Loucy (cell line): ENCODE results near the gene DNTTIP2.
"Not testable (repeated sequence)": the region's sequence is repeated elsewhere in the genome, so short reads cannot be mapped to it uniquely, and the experiment has no call there.

Experiments
- H2AFZ ChIP-seq: fragments of 200-600 bp; sonication (generic); 2 replicates; pipeline ENCODE4 v1.6.0; 2016; ENCODE audit warnings: antibody characterized with exemption, mild to moderate bottlenecking, low read length, moderate library complexity
- H3F3A ChIP-seq: fragments of 200-600 bp; 2 replicates; pipeline ENCODE4 v1.6.0; 2016; ENCODE audit warnings: antibody characterized with exemption, low read depth, mild to moderate bottlenecking
- H3K27me3 ChIP-seq: fragments of 200-600 bp; sonication (generic); 2 replicates; pipeline ENCODE4 v1.6.1; 2014; ENCODE audit warnings: low read length, mild to moderate bottlenecking; ENCODE audit not compliant: insufficient read depth, poor library complexity, severe bottlenecking
- H3K36me3 ChIP-seq: fragments of 200-600 bp; sonication (generic); 2 replicates; pipeline ENCODE4 v1.6.1; 2016; ENCODE audit warnings: low read length; ENCODE audit not compliant: insufficient read depth
- H3K4me1 ChIP-seq: fragments of 200-600 bp; sonication (generic); 2 replicates; pipeline ENCODE4 v1.5.1; 2014; ENCODE audit warnings: low read length, mild to moderate bottlenecking; ENCODE audit not compliant: insufficient read depth, poor library complexity, severe bottlenecking
- H3K4me2 ChIP-seq: fragments of 200-600 bp; sonication (generic); 2 replicates; pipeline ENCODE4 v1.6.0; 2014; ENCODE audit warnings: antibody characterized with exemption, low read length, low read depth, mild to moderate bottlenecking; ENCODE audit not compliant: poor library complexity, severe bottlenecking
- H3K4me3 ChIP-seq: fragments of 200-600 bp; sonication (generic); 2 replicates; pipeline ENCODE4 v1.5.1; 2014; ENCODE audit warnings: low read length, mild to moderate bottlenecking, mixed read lengths; ENCODE audit not compliant: poor library complexity, severe bottlenecking
- H3K79me2 ChIP-seq: fragments of 200-600 bp; sonication (generic); 2 replicates; pipeline ENCODE4 v1.6.1; 2014; ENCODE audit warnings: low read length; ENCODE audit not compliant: insufficient read depth
- H3K9ac ChIP-seq: fragments of 200-600 bp; sonication (generic); 2 replicates; pipeline ENCODE4 v1.6.0; 2014; ENCODE audit warnings: mild to moderate bottlenecking, low read depth, low read length, moderate library complexity; ENCODE audit not compliant: poor library complexity, severe bottlenecking
- H3K9me2 ChIP-seq: fragments of 200-600 bp; sonication (generic); replicated peaks from 2 replicates; pipeline ENCODE4 v1.6.1; 2016; ENCODE audit warnings: low read depth, low read length, mixed read lengths
- H3K9me3 ChIP-seq: fragments of 200-600 bp; sonication (generic); 2 replicates; pipeline ENCODE4 v1.6.1; 2014; ENCODE audit warnings: mild to moderate bottlenecking, antibody characterized with exemption, low read length, low read depth; ENCODE audit not compliant: insufficient read depth
- H4K20me1 ChIP-seq: fragments of 200-600 bp; sonication (generic); 2 replicates; pipeline ENCODE4 v1.6.0; 2014; ENCODE audit warnings: antibody characterized with exemption, low read length, mild to moderate bottlenecking; ENCODE audit not compliant: insufficient read depth, poor library complexity, severe bottlenecking
- CTCF ChIP-seq: fragments of 200-600 bp; sonication (generic); conservative IDR thresholded peaks from 2 replicates; pipeline ENCODE4 v1.5.1; 2014; ENCODE audit warnings: mild to moderate bottlenecking, antibody characterized with exemption, low read length
- EZH2phosphoT487 ChIP-seq: fragments of 200-600 bp; IDR thresholded peaks from 2 replicates; pipeline ENCODE4 v1.6.1; 2018; ENCODE audit warnings: antibody characterized with exemption, mild to moderate bottlenecking, moderate library complexity, borderline replicate concordance

The DNTTIP2 gene

DNA sequence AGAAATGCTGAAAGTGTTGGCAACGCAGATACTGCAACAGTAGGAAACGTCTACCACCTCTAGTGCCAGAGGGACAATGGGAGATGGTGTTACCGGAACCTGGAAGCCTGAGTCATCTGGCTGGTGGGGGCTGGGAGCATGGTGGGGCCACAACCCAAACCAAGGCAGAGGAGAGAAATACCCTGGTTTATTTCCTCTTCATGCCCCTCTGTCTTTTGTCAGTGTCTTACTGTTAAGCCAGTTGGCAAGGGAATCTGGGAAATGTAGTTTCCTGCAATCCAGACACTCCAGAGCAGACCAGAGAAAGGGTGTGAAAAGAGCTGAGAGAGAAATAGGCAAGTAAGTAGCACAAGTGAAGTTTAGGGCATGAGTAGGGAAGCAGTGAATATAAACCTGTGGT, 14.8 kb downstream of the DNTTIP2 start:
- Histone ChIP-seq H3K4me3 (no peak overlapping the region), H3K4me1 (no peaks in the 10 kb centered on the region), H2AFZ (no peak overlapping the region), H3K9ac (no peak overlapping the region), H3K9me2 (no peaks in the 10 kb centered on the region), H3F3A (no peaks in the 10 kb centered on the region), H4K20me1 (no peaks in the 10 kb centered on the region), H3K9me3 (no peaks in the 10 kb centered on the region), H3K27me3 (no peaks in the 10 kb centered on the region), H3K4me2 (no peak overlapping the region), H3K79me2 (no peaks in the 10 kb centered on the region), H3K36me3 (peaks cover 9% of the 10 kb centered on the region; the same call in 1 of the 2 replicates)
- TF ChIP-seq CTCF, result no peak
- no peak for TF ChIP-seq EZH2phosphoT487

DNA sequence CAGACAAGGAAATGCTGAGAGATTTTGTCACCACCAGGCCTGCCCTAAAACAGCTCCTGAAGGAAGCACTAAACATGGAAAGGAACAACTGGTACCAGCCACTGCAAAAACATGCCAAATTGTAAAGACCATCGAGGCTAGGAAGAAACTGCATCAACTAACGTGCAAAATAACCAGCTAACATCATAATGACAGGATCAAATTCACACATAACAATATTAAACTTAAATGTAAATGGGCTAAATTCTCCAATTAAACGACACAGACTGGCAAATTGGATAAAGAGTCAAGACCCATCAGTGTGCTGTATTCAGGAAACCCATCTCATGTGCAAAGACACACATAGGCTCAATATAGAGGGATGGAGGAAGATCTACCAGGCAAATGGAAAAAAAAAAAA, 21.4 kb downstream of the DNTTIP2 start:
- not testable (repeated sequence) for H3K9me2 ChIP-seq, H3K79me2 ChIP-seq, H3F3A ChIP-seq, H3K36me3 ChIP-seq, H3K4me3 ChIP-seq, H3K9me3 ChIP-seq, H3K9ac ChIP-seq, H3K4me2 ChIP-seq, H2AFZ ChIP-seq, H3K27me3 ChIP-seq, H3K4me1 ChIP-seq, H4K20me1 ChIP-seq

DNA sequence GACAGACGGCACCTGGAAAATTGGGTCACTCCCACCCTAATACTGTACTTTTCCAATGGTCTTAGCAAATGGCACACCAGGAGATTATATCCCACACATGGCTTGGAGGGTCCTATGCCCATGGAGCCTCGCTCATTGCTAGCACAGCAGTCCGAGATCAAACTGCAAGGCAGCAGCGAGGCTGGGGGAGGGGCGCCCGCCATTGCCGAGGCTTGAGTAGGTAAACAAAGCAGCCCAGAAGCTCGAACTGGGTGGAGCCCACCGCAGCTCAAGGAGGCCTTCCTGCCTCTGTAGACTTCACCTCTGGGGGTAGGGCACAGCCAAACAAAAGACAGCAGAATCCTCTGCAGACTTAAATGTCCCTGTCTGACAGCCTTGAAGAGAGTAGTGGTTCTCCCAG, 23.0 kb downstream of the DNTTIP2 start:
- H3K4me1 ChIP-seq, H3K4me3 ChIP-seq, H3K4me2 ChIP-seq, H3K9me2 ChIP-seq, H4K20me1 ChIP-seq, H3K79me2 ChIP-seq, H3F3A ChIP-seq, H3K36me3 ChIP-seq, H3K9ac ChIP-seq, H2AFZ ChIP-seq, H3K9me3 ChIP-seq, H3K27me3 ChIP-seq: not testable (repeated sequence)

DNA sequence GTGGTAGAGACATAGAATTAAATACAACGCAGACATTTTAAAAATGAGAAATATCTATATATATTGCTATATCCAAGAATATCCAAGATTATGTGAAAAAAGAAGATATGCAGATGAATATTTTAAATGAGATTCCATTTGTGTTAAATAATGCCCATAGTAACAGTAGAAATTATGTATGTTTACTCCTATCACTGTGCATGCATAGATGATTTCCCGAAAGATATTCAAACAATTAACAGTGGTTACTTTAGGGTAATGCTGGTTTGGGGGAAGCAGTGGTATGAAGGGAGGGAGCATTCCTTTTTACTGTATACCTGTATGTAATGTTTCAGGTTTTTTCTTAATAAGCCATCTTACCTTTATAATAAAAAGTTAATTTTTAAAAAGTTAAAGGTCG, 25.1 kb downstream of the DNTTIP2 start:
- no peaks in the 10 kb centered on the region for H3K27me3 ChIP-seq
- H2AFZ ChIP-seq, result no peak overlapping the region
- no peaks in the 10 kb centered on the region for H3K79me2 ChIP-seq
- no peaks in the 10 kb centered on the region for H3K9me3 ChIP-seq
- no peak overlapping the region for H3K9ac ChIP-seq
- H3F3A ChIP-seq, result no peaks in the 10 kb centered on the region
- H3K4me2 ChIP-seq, result no peak overlapping the region
- H3K36me3 ChIP-seq, result no peaks in the 10 kb centered on the region
- H3K4me1 ChIP-seq, result no peaks in the 10 kb centered on the region
- H3K4me3 ChIP-seq, result no peak overlapping the region
- TF ChIP-seq CTCF (no peak), EZH2phosphoT487 (no peak)
- no peaks in the 10 kb centered on the region for H3K9me2 ChIP-seq
- H4K20me1 ChIP-seq, result no peaks in the 10 kb centered on the region
